Tibial nerve (tissue), 3 donors: ENCODE data around the gene EIF3L.

Experiments used
- CTCF ChIP-seq, 5 experiments: fragments of 200-600 bp in 3 of 5; fragments of 450-650 bp in 2 of 5; sonication (generic) in 3 of 5; IDR thresholded peaks; one replicate each; pipeline ENCODE4 v1.5.1; 2016 to 2019; ENCODE audit warnings: antibody characterized with exemption in 5 of 5, mild to moderate bottlenecking in 3 of 5, moderate library complexity in 2 of 5
- POLR2A ChIP-seq, 2 donors: fragments of 450-650 bp; IDR thresholded peaks; one replicate each; pipeline ENCODE4 v1.6.1; 2017; ENCODE audit warnings: antibody characterized with exemption in 2 of 2, mild to moderate bottlenecking in 2 of 2, moderate library complexity in 2 of 2

DNA sequence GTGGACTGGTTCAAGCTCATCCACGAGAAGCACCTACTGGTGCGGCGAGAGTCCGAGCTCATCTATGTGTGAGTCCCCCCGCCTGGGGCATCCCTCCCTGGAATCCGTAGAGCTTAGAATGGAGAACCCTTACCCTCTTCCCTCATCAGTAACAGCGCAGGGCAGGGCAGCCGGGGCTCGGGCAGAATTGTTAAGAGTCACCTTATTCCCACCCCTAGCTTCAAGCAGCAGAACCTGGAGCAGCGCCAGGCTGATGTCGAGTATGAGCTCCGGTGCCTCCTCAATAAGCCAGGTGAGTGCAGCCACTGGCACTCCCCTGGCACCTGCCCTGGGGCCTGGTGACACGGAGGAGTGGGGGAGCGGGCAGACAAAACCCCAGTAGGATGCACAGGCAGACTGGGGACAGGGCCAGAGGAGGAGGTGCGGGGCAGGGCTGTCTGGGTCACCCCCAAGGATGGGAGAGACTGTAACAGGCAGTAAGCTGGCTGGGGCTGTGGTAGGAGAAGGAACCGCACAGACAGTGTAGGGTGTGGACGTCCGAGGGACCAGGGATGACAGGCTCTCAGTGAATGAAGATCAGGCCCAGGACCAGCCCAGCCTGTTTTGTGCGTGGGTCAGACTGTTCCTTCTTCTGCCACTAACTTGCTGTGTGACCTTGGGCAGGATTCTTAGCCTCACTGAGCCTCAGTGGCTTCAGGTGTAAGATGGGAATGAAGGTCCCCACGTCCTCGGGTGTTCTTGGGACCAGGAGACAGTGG is 83.8 kb downstream of the EIF3L start:
- TF ChIP-seq CTCF (IDR thresholded peaks at IDR 0.05) (no peak), POLR2A (IDR thresholded peaks at IDR 0.05) (no peak)
